GM21390 (cell line): ENCODE measurements around the gene ATOH7.

Experiments used
- ATAC-seq: cut with Tn5 transposase; IDR thresholded peaks from one replicate; pipeline ENCODE4 v1.9.1; 2021; ENCODE audit not compliant: unreplicated experiment

Gene ATOH7

GRCh38 chr10:68184546-68184945, 47.4 kb downstream of the ATOH7 start:
- ATAC-seq = no peak
